RWPE1 (cell line): ENCODE results near the gene OGFR.

Experiments
- CTCF ChIA-PET: fragments of 350-600 bp; sonication (Branson Sonifier 250); formaldehyde crosslinking; extraction: SDS; loops from one replicate; lab custom pipeline; 2021; lab: Yijun Ruan, JAX
- POLR2A ChIA-PET: fragments of 400-600 bp; formaldehyde crosslinking; extraction: SDS; loops from one replicate; lab custom pipeline; 2020; ENCODE audit warnings: antibody characterized with exemption; ENCODE audit not compliant: low non-redundant PET; lab: Yijun Ruan, JAX
- DNase-seq: peaks from one replicate; pipeline ENCODE4 v3.0.0; 2012; ENCODE audit warnings: low spot score
- H3K27ac ChIP-seq: fragments of 450-650 bp; 2 replicates; pipeline ENCODE4 v1.5.1; 2017
- CTCF ChIP-seq: fragments of 450-650 bp; conservative IDR thresholded peaks from 2 replicates; pipeline ENCODE4 v1.5.1; 2017; ENCODE audit warnings: low read depth, mild to moderate bottlenecking

OGFR gene

GRCh38 chr20:62813588-62813987, 9.0 kb downstream of the OGFR start:
- H3K27ac ChIP-seq = peak overlapping the region; percentile 47
- no peak for TF ChIP-seq CTCF
- POLR2A ChIA-PET = interaction anchor here (1.7 kb wide), 1 partner anchor 19 kb away, joined by 5 read pairs; no protein-coding TSS in a partner anchor
- no peak for DNase-seq
- CTCF ChIA-PET = no interaction called here

GRCh38 chr20:62814060-62814708, 9.5 kb downstream of the OGFR start:
- TF ChIP-seq CTCF = no peak
- H3K27ac ChIP-seq = peak overlapping the region; percentile 47
- no peak for DNase-seq
- POLR2A ChIA-PET = interaction anchor here (1.7 kb wide), 1 partner anchor 19 kb away, joined by 5 read pairs; no protein-coding TSS in a partner anchor
- CTCF ChIA-PET = interaction anchor here (0.6 to 2.4 kb wide), 4 partner anchors 23 to 477 kb away, joined by 3 to 9 read pairs (median 3); no protein-coding TSS in a partner anchor

GRCh38 chr20:62814709-62815065, 10.1 kb downstream of the OGFR start:
- DNase-seq = no peak
- CTCF ChIA-PET = interaction anchor here (0.6 to 2.4 kb wide), 4 partner anchors 23 to 477 kb away, joined by 3 to 9 read pairs (median 3); no protein-coding TSS in a partner anchor
- no peak for TF ChIP-seq CTCF
- H3K27ac ChIP-seq = peak overlapping the region; percentile 47
- POLR2A ChIA-PET = interaction anchor here (1.7 kb wide), 1 partner anchor 20 kb away, joined by 5 read pairs; no protein-coding TSS in a partner anchor

GRCh38 chr20:62815066-62815991, 10.7 kb downstream of the OGFR start:
- CTCF ChIA-PET = interaction anchor here (0.7 to 2.4 kb wide), 2 partner anchors 24 to 79 kb away, joined by 3 to 9 read pairs; no protein-coding TSS in a partner anchor

GRCh38 chr20:62816031-62816883, 11.6 kb downstream of the OGFR start:
- ChIA-PET POLR2A (interaction anchor here (0.6 kb wide), 1 partner anchor 40 kb away, joined by 3 read pairs; no protein-coding TSS in a partner anchor), CTCF (interaction anchor here (2.4 kb wide), 1 partner anchor 25 kb away, joined by 9 read pairs; no protein-coding TSS in a partner anchor)
- no peak for TF ChIP-seq CTCF
- no peak for DNase-seq
- H3K27ac ChIP-seq = no peak overlapping the region

More at GRCh38 chr20:62815066-62815991, 10.7 kb downstream of the OGFR start:
- no peak for TF ChIP-seq CTCF
- DNase-seq = peak; percentile 91
- POLR2A ChIA-PET = interaction anchor here (1.7 kb wide), 1 partner anchor 21 kb away, joined by 5 read pairs; no protein-coding TSS in a partner anchor
- H3K27ac ChIP-seq = peak overlapping the region; percentile 47
